Measurements from ENCODE around the gene MYH2.

GRCh38 chr17:10547351-10547750, 2.1 kb downstream of the MYH2 start:
- TF ChIP-seq CTCF (IDR thresholded peaks at IDR 0.05) (no peak), POLR2A (IDR thresholded peaks at IDR 0.05) (no peak), POLR2AphosphoS5 (IDR thresholded peaks at IDR 0.05) (no peak)

Measured in breast epithelium (tissue), 3 donors.